CD4-positive, alpha-beta T cell treated with Interferon alpha-2 for 1 hour (primary cell): ENCODE measurements around the gene THAP11.

ENCODE experiments used
- DNase-seq, 2 donors: peaks; one replicate each; pipeline ENCODE4 v3.0.0-alpha.2; 2020 to 2022

THAP11 gene

DNA sequence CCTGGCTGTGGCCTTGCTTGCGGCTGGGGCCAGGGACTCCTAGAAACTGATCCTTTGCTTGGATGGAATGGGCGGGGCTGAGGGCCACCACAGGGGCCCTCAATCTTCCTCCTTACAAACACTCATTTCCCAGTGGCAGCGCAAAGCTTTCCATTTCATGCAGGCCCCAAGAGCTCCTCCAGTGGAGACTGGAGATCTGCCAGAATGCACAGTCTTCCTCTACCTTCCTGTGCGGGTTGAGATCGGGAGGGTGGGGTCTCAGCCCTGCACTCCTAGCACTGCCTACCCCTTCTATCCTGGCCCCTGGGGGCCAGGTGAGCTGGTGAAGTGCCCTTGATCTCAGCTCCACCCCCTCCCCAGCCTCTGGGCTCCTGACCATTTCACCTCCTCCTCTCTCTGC is 44.3 kb downstream of the THAP11 start:
- no peak for DNase-seq

DNA sequence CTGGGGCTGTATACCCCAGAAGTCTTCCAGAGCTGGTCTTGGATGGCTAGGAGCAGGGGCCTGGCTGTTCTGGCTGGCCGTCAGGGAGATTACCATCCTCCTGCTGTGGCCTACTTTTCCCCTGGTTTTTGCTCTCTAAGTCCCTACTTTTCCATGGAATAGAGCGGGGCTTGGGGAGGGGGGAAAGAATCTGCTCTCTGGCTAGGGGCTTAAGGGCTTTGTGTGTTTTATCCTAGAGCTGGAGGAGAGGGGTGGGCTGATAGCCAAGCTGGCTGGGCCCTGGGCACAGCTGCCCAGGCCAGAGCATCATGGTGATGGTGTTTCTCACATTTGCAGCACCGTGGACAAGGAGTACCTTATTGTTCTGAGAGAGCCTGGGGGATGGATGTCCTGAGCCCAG is 46.2 kb downstream of the THAP11 start:
- no peak for DNase-seq

DNA sequence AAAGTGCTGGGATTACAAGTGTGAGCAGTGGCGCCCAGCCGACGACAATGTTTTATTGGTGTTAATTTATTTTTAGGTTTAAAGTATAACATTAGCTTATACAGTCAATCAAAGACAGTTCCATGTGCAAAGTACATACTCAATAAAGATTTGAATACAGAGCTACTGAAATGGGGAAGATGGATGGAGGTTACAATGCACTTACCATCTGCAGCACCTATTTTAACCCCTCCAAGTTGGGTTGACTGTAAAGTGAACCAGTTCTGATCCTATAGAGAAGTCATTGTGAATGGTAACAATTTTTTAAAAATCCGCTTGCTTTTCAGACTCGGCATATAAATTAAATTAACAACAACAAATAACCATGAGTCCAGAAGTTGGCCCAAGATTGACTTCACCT is 50.3 kb downstream of the THAP11 start:
- no peak for DNase-seq

- DNase-seq, result peak; percentile 92 to 94
Observed at GRCh38 chr16:67892899-67893742, 51.0 kb downstream of the THAP11 start, which contains the start of gene PSKH1. PSKH1 (plus strand) TSS chr16:67893254; CDS start chr16:67908750, 15,496 bp downstream.
